ENCODE data around the gene SMCO1.

DNA sequence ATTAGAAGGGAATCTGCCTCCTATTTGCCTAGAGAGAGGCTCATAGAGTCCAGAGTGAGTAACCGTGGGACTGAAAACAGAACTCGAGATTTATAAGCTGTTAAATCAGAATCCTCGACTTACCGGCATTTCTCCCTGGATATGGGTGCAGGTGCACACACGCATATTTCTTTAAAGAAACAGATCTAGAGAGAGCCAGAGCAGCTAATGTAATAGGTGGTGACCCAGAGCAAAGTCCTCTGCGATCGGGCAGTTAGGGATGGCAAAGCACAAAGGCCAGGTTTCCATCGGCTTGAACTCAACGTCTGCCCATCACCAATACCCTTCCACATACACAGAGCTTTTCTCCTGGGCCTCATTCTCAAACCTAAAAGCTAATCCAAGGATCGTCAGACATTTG, 25.4 kb downstream of the SMCO1 start:
- TF ChIP-seq, protein P1, sequence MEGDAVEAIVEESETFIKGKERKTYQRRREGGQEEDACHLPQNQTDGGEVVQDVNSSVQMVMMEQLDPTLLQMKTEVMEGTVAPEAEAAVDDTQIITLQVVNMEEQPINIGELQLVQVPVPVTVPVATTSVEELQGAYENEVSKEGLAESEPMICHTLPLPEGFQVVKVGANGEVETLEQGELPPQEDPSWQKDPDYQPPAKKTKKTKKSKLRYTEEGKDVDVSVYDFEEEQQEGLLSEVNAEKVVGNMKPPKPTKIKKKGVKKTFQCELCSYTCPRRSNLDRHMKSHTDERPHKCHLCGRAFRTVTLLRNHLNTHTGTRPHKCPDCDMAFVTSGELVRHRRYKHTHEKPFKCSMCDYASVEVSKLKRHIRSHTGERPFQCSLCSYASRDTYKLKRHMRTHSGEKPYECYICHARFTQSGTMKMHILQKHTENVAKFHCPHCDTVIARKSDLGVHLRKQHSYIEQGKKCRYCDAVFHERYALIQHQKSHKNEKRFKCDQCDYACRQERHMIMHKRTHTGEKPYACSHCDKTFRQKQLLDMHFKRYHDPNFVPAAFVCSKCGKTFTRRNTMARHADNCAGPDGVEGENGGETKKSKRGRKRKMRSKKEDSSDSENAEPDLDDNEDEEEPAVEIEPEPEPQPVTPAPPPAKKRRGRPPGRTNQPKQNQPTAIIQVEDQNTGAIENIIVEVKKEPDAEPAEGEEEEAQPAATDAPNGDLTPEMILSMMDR (IDR thresholded peaks at IDR 0.05), result no peak
- no peak for TF ChIP-seq POLR2A (IDR thresholded peaks at IDR 0.05)

Measured in upper lobe of left lung (tissue), 4 donors.